Stimulated activated CD4-positive, alpha-beta T cell treated with anti-CD3 and anti-CD28 coated beads, Interleukin-15, amount 100 ng/mL, for 1 hour (primary cell): ENCODE measurements around the gene MMP1.
"Not testable (repeated sequence)": the region's sequence is repeated elsewhere in the genome, so short reads cannot be mapped to it uniquely, and the experiment has no call there.

ENCODE experiments used
- DNase-seq, 2 donors: peaks; one replicate each; pipeline ENCODE4 v3.0.0-alpha.2; 2020; ENCODE audit warnings: low read depth in 1 of 2, low spot score in 1 of 2

MMP1 gene

DNA sequence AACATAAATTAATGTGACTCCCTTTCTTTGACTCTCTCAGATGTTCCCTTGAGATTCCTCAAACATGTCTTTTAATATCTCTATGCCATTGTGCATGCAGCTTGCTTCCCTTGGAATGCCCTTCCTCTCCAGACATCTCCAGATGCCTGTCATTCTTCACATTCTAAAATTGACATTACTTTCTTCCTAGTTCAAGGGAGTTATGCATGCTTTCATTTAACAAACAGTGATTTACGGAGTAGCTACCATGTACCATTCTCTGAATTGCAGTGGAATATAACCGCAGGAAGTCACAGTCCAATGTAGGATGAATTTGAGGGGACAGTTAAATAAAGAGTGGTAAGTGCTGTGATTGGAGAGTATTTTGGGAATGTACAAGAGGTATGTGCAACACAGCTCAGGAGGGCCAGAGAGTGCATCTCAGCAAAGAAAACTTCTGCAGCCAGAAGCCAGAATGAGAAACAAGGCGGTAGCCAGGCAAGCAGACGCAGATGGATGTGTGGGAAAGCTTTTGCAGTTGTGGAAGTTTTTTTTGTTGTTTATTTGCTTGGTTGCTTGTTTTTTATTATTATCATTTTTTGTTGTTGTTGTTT, 36.2 kb downstream of the MMP1 start:
- DNase-seq: no peak

DNA sequence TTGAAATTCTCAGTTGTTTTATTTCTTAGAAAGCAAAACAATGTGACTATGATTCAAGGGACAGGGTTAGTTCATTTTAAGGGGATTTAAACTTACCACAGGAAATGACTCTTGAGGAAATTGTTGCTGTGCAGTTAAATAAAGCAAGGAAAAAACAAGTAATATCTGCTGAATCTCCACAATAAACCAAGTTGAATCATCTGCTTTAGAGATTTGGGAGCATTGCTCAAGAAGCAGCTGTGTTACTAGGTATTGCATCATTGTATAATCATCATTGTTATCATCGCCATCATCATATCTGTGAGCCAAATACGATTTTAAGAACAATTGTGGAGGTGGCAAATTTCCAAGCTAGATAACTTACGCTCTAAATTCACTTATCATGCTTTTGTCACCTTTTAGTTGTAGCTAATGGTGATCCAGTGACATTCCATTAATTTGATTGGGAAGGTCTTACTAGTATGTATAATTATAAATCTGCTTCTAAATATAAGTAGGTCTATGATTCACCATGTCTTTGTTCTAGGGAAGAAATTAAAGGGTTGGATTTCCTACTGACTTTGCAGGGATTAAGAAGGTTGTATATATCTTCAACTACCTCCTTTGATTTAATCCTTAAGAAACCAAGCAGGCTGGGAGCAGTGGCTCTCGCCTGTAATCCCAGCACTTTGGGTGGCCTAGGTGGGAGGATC, 37.5 kb downstream of the MMP1 start:
- DNase-seq: no peak

DNA sequence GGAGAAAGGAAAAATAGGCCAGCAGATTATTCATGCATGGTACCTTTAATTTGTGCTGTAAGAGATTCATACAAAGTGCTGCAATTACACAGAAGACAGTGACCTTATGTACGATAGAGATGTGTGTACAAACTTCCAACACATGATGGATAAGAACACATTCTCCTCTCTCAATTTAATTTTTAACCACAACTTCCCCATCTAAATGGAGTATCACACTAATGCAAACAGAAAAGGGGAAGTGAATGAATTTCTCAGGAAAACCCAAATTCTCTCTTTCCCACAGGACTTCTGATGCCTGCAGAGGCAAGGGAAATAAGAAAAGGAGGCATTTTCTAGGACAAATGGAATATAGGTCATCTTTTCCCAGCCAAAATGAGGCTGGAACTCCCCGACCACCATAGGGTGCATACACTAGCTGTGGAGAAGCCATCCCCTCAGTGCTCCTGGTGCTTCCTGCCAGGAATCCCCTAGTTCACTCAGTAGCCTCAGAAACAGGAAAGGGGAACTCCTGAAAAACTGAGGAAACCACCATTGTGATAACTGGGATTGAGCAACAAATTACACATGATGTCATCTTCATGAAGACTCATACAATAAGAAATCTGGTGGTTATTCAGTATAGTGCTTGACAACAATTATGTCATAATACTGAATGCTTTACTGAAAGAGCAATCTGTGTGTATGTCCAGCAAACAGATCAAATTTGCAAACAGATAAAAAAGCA, 40.0 kb downstream of the MMP1 start:
- no peak for DNase-seq

DNA sequence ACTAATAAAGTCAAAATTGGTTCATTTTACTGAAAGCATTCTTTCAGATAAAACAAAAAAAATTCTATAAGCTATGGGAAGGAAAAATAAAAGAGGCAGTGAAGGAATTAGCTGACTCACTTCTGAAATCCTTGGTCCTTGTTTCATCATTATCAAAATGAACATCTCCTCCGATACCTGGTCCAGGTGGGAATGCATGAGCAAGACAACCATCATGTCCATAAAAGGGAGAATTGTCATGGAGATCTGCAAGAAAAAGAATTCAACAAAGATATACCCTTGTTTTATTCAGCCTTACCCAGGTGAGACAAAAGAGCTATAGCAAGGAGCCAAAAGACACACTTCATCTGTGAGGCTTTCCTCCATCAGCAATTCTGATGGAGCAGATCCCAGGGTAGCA, 44.7 kb downstream of the MMP1 start:
- DNase-seq: no peak

DNA sequence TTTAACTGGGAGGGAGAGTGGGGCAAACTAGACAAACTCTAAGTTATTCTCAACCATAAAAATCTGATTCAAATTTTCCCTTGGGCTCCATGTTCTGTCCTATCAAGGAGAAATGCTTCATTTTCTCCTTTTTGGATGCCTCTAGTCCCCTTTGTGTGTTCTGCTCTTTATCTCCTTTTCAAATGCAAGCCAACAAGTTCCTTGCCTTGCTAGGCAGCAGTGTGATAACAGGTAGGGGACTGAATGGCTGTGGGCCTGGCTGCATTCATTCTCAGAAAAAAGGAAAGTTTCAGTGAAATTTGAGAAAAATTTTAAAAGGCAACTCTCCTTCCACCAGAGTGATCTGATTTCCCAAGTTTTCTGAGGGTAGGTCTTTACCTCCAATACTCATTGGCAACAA, 46.3 kb downstream of the MMP1 start:
- DNase-seq: no peak

DNA sequence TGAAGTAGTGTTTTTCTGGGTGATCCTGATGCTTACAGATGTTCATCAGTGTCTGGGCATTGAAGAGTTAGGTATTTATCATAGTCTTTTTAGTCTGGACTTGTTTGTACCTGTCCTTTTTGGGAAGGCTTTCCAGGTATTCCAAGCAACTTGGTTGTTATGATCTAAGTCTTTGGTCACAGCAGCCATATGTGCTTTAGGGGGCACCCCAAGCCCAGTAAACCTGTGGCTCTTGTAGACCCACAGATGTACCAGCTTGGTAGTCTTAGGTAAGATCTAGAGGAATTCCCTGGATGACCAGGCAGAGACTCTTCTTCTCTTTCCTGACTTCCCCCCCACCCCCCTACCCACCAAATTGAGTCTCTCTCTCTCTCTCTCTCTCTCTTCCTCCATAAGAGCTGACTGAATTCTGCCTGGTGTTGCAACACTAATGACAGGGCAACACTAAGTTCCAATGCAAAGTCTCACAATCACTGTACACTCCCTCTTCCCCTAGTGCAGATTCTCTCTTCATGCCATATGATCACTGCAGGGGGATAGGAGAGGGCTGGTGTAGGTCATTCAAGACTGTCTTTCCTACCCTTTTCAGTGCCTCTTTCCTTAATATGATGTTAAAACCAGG, 48.7 kb downstream of the MMP1 start:
- no peak for DNase-seq

DNA sequence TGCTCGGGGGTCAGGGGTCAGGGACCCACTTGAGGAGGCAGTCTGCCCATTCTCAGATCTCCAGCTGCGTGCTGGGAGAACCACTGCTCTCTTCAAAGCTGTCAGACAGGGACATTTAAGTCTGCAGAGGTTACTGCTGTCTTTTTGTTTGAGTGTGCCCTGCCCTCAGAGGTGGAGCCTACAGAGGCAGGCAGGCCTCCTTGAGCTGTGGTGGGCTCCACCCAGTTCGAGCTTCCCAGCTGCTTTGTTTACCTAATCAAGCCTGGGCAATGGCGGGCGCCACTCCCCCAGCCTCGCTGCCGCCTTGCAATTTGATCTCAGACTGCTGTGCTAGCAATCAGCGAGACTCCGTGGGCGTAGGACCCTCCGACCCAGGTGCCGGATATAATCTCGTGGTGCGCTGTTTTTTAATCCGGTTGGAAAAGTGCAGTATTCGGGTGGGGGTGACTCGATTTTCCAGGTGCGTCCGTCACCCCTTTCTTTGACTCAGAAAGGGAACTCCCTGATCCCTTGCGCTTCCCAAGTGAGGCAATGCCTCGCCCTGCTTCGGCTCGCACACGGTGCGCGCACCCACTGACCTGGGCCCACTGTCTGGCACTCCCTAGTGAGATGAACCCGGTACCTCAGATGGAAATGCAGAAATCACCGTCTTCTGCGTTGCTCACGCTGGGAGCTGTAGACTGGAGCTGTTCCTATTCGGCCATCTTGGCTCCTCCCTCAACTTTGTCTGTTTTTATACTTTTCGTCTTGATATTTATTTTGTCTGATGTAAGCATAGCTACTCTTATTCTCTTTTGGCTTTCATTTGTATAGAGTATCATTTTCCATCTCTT, 51.0 kb downstream of the MMP1 start:
- DNase-seq: not testable (repeated sequence)
